Measurements from ENCODE around the gene ITGA5. TPM values are rescaled to one million over a fixed set of nuclear protein-coding genes. Genes with fewer than 3 reads are reported as not detected.
"Not testable (repeated sequence)": the region's sequence is repeated elsewhere in the genome, so short reads cannot be mapped to it uniquely, and the experiment has no call there.

Gene ITGA5
- total RNA-seq, 4 donors from 2014 or later: 37.7 to 217 (median 73.0) TPM

- 88 to 97% methylated on average over 4 of the region's 4 CpGs for WGBS, 2 donors (ENCODE audit: low coverage in 1 of 2)
- peak overlapping the region; percentile 36 to 88 (median 62) for H3K27ac ChIP-seq
Observed at GRCh38 chr12:54356951-54357356, 62.1 kb downstream of the ITGA5 start.

GRCh38 chr12:54356228-54356627 is 62.8 kb downstream of the ITGA5 start:
- Histone ChIP-seq H3K27ac (peak overlapping the region; percentile 36 to 88 (median 58)), H3K4me1 (peaks cover 10 to 67% (median 35%) of the 10 kb centered on the region in 4 donors), H3K4me3 (no peak overlapping the region), H3K36me3 (no peaks in the 10 kb centered on the region), H3K9me3 (no peaks in the 10 kb centered on the region), H3K27me3 (no peaks in the 10 kb centered on the region)
- intact Hi-C loops (cut with DNase I; ENCODE audit: low total_unique reads) (no loop called here), in situ Hi-C loops (cut with MboI; ENCODE audit: low pct_ligation_motif_present in 1 of 4, low pct_unique_long_range_greater_than_20kb in 1 of 4, low sequenced_read_pairs in 3 of 4) (no loop called here)
- no peak for DNase-seq
- WGBS, 2 donors (ENCODE audit: low coverage in 1 of 2): 59% methylated on average over 3 of the region's 3 CpGs; no CpG with 5 or more reads in 1 of the 2 donors
- TF ChIP-seq EP300 (IDR thresholded peaks at IDR 0.05; ENCODE audit: low read depth) (peak; percentile 20), POLR2AphosphoS5 (IDR thresholded peaks at IDR 0.05) (peak in 1 of 3 donors; percentile 56), CTCF (IDR thresholded peaks at IDR 0.05) (no peak)

More at GRCh38 chr12:54356951-54357356, 62.1 kb downstream of the ITGA5 start:
- in situ Hi-C loops (cut with MboI; ENCODE audit: low pct_ligation_motif_present in 1 of 4, low pct_unique_long_range_greater_than_20kb in 1 of 4, low sequenced_read_pairs in 3 of 4): no loop called here
- Histone ChIP-seq H3K4me1 (peaks cover 10 to 60% (median 35%) of the 10 kb centered on the region in 4 donors), H3K36me3 (no peaks in the 10 kb centered on the region), H3K27me3 (no peaks in the 10 kb centered on the region), H3K4me3 (no peak overlapping the region), H3K9me3 (no peaks in the 10 kb centered on the region)
- TF ChIP-seq POLR2A (IDR thresholded peaks at IDR 0.05): no peak
- TF ChIP-seq CTCF (IDR thresholded peaks at IDR 0.05): no peak
- no peak for TF ChIP-seq POLR2AphosphoS5 (IDR thresholded peaks at IDR 0.05)
- TF ChIP-seq EP300 (IDR thresholded peaks at IDR 0.05; ENCODE audit: low read depth): no peak
- intact Hi-C loops (cut with DNase I; ENCODE audit: low total_unique reads): no loop called here
- no peak for DNase-seq

- no peaks in the 10 kb centered on the region for H3K27me3 ChIP-seq
- peaks cover 0 to 6% (median under 1%) of the 10 kb centered on the region in 4 donors for H3K36me3 ChIP-seq
- WGBS, 2 donors (ENCODE audit: low coverage in 1 of 2): 74 to 85% methylated on average over 5 to 6 of the region's 6 CpGs
- H3K27ac ChIP-seq: peak overlapping the region; percentile 36 to 88 (median 58)
- intact Hi-C loops (cut with DNase I; ENCODE audit: low total_unique reads): no loop called here
- H3K4me3 ChIP-seq: no peak overlapping the region
- no peak for DNase-seq
- H3K4me1 ChIP-seq: peaks cover 10 to 61% (median 34%) of the 10 kb centered on the region in 4 donors
- no peaks in the 10 kb centered on the region for H3K9me3 ChIP-seq
- in situ Hi-C loops (cut with MboI; ENCODE audit: low pct_ligation_motif_present in 1 of 4, low pct_unique_long_range_greater_than_20kb in 1 of 4, low sequenced_read_pairs in 3 of 4): no loop called here
- TF ChIP-seq POLR2AphosphoS5 (IDR thresholded peaks at IDR 0.05) (no peak), CTCF (IDR thresholded peaks at IDR 0.05) (no peak), POLR2A (IDR thresholded peaks at IDR 0.05) (no peak), EP300 (IDR thresholded peaks at IDR 0.05; ENCODE audit: low read depth) (no peak)
Observed at GRCh38 chr12:54355104-54355815, 63.8 kb downstream of the ITGA5 start.

- H3K4me1 ChIP-seq: peaks cover 10 to 52% (median 30%) of the 10 kb centered on the region in 4 donors
- not testable (repeated sequence) for H3K4me3 ChIP-seq
Observed at GRCh38 chr12:54354271-54354670, 64.8 kb downstream of the ITGA5 start.

More at GRCh38 chr12:54354271-54354670, 64.8 kb downstream of the ITGA5 start:
- intact Hi-C loops (cut with DNase I; ENCODE audit: low total_unique reads); in situ Hi-C loops (cut with MboI; ENCODE audit: low pct_ligation_motif_present in 1 of 4, low pct_unique_long_range_greater_than_20kb in 1 of 4, low sequenced_read_pairs in 3 of 4); DNase-seq; H3K27me3 ChIP-seq; H3K9me3 ChIP-seq: not testable (repeated sequence)
- Histone ChIP-seq H3K36me3 (peaks cover 0 to 15% (median 5%) of the 10 kb centered on the region in 4 donors), H3K27ac (peak overlapping the region in 2 of 4 donors; percentile 72 to 86)
- WGBS, 2 donors (ENCODE audit: low coverage in 1 of 2): 61 to 83% methylated on average over 5 to 7 of the region's 7 CpGs

Measured in transverse colon (tissue), 4 donors.